Measurements from ENCODE around the gene CIBAR2. TPM values are rescaled to one million over a fixed set of nuclear protein-coding genes. Genes with fewer than 3 reads are reported as not detected.
A peak's percentile ranks its signal among the peaks of the same experiment; 100 is the strongest.

Gene CIBAR2
- total and polyA plus RNA-seq, 9 of the 15 experiments (the other 6 are each of a cell fraction or from before 2014, with no cell fraction given) = not detected

DNA sequence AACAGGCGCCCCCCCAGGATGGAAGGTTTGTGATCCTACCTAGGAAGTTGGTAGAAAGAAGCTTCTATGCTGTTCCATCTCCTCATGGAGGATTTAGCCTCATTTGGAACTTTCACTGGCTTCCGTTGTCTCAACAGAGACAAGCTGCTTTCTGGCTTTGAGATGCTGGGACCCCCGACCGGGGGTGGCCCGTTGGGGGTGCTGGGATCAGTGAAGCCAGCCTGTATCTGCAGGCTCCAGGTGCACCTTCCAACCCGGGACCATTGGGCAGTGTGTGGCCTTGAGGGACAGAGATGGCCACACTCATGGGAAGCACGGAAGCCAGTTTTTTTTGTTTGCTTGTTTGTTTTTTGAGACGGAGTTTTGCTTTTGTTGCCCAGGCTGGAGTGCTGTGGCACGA, 15.4 kb downstream of the CIBAR2 start:
- no TSS peak for BruUV-seq (replicated peaks)

GRCh38 chr16:85094812-85095211, 17.5 kb downstream of the CIBAR2 start:
- H4K20me1 ChIP-seq (replicated peaks; ENCODE audit: control insufficient read depth, insufficient read depth, low read length) = peaks cover 13% of the 10 kb centered on the region; the same call in 1 of the 2 replicates
- DNase-seq (ENCODE audit: extremely low read depth in 1 of 4, low spot score in 3 of 4) (no peak), ATAC-seq (no peak), FAIRE-seq (no peak)
- peaks cover 5 to 24% of the 10 kb centered on the region in 2 experiments; a peak in 3 of 5 replicates for H3K4me1 ChIP-seq (replicated peaks in 1 of 2; ENCODE audit: control insufficient read depth in 2 of 2, insufficient read depth in 2 of 2, low read length in 2 of 2)
- no TSS peak for BruUV-seq (replicated peaks)
- no peaks in the 10 kb centered on the region for H3K79me2 ChIP-seq (ENCODE audit: control insufficient read depth, insufficient read depth, low read length)
- H3K27ac ChIP-seq (ENCODE audit: extremely low read depth, low read depth, low read length) = no peak overlapping the region
- H3K36me3 ChIP-seq (ENCODE audit: control insufficient read depth, insufficient read depth, low read length) = no peaks in the 10 kb centered on the region
- ChIA-PET POLR2A (interaction anchor here (1.3 kb wide), 1 partner anchor 23 kb away, joined by 3 read pairs; no protein-coding TSS in a partner anchor), CTCF (ENCODE audit: low intra/inter-chr PET ratio) (no interaction called here)
- H3K9ac ChIP-seq (ENCODE audit: insufficient read depth in 1 of 2, low read depth in 2 of 2, low read length in 2 of 2) = 0 out of 4 replicates have a peak overlapping the region, but pooled peaks of 1 of the 2 experiments have one; percentile 7
- intact Hi-C loops (cut with micrococcal nuclease) = loop anchor here (5.0 kb wide), 1 partner anchor 38 kb away; no protein-coding TSS in a partner anchor
- H3K4me2 ChIP-seq (ENCODE audit: insufficient read depth, low read length) = no peak overlapping the region
- 4% methylated on average over 12 of the region's 12 CpGs for WGBS (ENCODE audit: insufficient coverage, low coverage, missing lambda C conversion rate)
- no peak overlapping the region for H3K4me3 ChIP-seq
- peaks cover 48 to 58% of the 10 kb centered on the region in 2 experiments for H3K27me3 ChIP-seq (ENCODE audit: control insufficient read depth in 2 of 2, insufficient read depth in 2 of 2, low read length in 2 of 2)
- no peak overlapping the region for H2AFZ ChIP-seq (ENCODE audit: low read depth, low read length)
- in situ Hi-C loops (cut with MboI) = no loop called here
- no peaks in the 10 kb centered on the region for H3K9me3 ChIP-seq (replicated peaks; ENCODE audit: control insufficient read depth, insufficient read depth, low read depth, low read length)
- no peaks in the 10 kb centered on the region for H3K9me1 ChIP-seq (ENCODE audit: control insufficient read depth, insufficient read depth, low read length)
- no peak for TF ChIP-seq ILK (tag; IDR thresholded peaks at IDR 0.05; ENCODE audit: borderline replicate concordance, low read depth)
- peak; percentile 71 for TF ChIP-seq POLR2G (IDR thresholded peaks at IDR 0.05; ENCODE audit: low read depth, low read length)
- TF ChIP-seq RBM22 (IDR thresholded peaks at IDR 0.05; ENCODE audit: low read depth, low read length, poor library complexity, severe bottlenecking) = peak; percentile 57

More for the DNA sequence above, 15.4 kb downstream of the CIBAR2 start:
- ATAC-seq = no peak
- DNase-seq (ENCODE audit: extremely low read depth in 1 of 4, low spot score in 3 of 4) = no peak
- peaks cover 13% of the 10 kb centered on the region; the same call in 1 of the 2 replicates for H4K20me1 ChIP-seq (replicated peaks; ENCODE audit: control insufficient read depth, insufficient read depth, low read length)
- intact Hi-C loops (cut with micrococcal nuclease) (no loop called here), in situ Hi-C loops (cut with MboI) (no loop called here)
- H3K27me3 ChIP-seq (ENCODE audit: control insufficient read depth in 2 of 2, insufficient read depth in 2 of 2, low read length in 2 of 2) = peaks cover 50 to 58% of the 10 kb centered on the region in 2 experiments
- no peak for FAIRE-seq
- H3K4me3 ChIP-seq = no peak overlapping the region
- POLR2A ChIA-PET = interaction anchor here (0.6 to 1.7 kb wide), 4 partner anchors 8 to 355 kb away, joined by 3 to 8 read pairs (median 4); no protein-coding TSS in a partner anchor
- peaks cover 0 to 17% of the 10 kb centered on the region in 2 experiments; a peak in 2 of 5 replicates for H3K4me1 ChIP-seq (replicated peaks in 1 of 2; ENCODE audit: control insufficient read depth in 2 of 2, insufficient read depth in 2 of 2, low read length in 2 of 2)
- H3K9me3 ChIP-seq (replicated peaks; ENCODE audit: control insufficient read depth, insufficient read depth, low read depth, low read length) = no peaks in the 10 kb centered on the region
- H3K9ac ChIP-seq (ENCODE audit: insufficient read depth in 1 of 2, low read depth in 2 of 2, low read length in 2 of 2) = no peak overlapping the region
- no peaks in the 10 kb centered on the region for H3K79me2 ChIP-seq (ENCODE audit: control insufficient read depth, insufficient read depth, low read length)
- CTCF ChIA-PET (ENCODE audit: low intra/inter-chr PET ratio) = no interaction called here
- H3K4me2 ChIP-seq (ENCODE audit: insufficient read depth, low read length) = no peak overlapping the region
- no peaks in the 10 kb centered on the region for H3K9me1 ChIP-seq (ENCODE audit: control insufficient read depth, insufficient read depth, low read length)
- H2AFZ ChIP-seq (ENCODE audit: low read depth, low read length) = no peak overlapping the region
- TF ChIP-seq RBM39 (optimal IDR thresholded peaks at IDR 0.05; ENCODE audit: low read depth, low read length) (no peak), L3MBTL2 (IDR thresholded peaks at IDR 0.05) (no peak), SNIP1 (IDR thresholded peaks at IDR 0.05; ENCODE audit: low read depth) (no peak), TRIM24 (IDR thresholded peaks at IDR 0.05) (no peak), POLR3A (IDR thresholded peaks at IDR 0.05; ENCODE audit: borderline replicate concordance, extremely low read depth, insufficient read depth, insufficient read length) (no peak)
- TF ChIP-seq, protein P1, sequence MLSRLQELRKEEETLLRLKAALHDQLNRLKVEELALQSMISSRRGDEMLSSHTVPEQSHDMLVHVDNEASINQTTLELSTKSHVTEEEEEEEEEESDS (CRISPR knock-in tag; IDR thresholded peaks at IDR 0.05) = no peak
- 4% methylated on average over 9 of the region's 9 CpGs for WGBS (ENCODE audit: insufficient coverage, low coverage, missing lambda C conversion rate)
- H3K36me3 ChIP-seq (ENCODE audit: control insufficient read depth, insufficient read depth, low read length) = no peaks in the 10 kb centered on the region
- no peak overlapping the region for H3K27ac ChIP-seq (ENCODE audit: extremely low read depth, low read depth, low read length)

All from K562 (cell line).